K562 (cell line): ENCODE data around the gene C1orf105. TPM values are rescaled to one million over a fixed set of nuclear protein-coding genes. Genes with fewer than 3 reads are reported as not detected.

Experiments used
- ATF7 ChIP-seq: fragments of 450-650 bp; IDR thresholded peaks from 2 replicates; pipeline ENCODE4 v1.7.1; 2014; ENCODE audit warnings: mild to moderate bottlenecking, moderate library complexity
- DIDO1 ChIP-seq: fragments of 450-650 bp; IDR thresholded peaks from 2 replicates; pipeline ENCODE4 v1.6.1; 2016; ENCODE audit warnings: low read depth, missing biosample characterization, missing genetic modification characterization
- DPF2 ChIP-seq: fragments of 450-650 bp; IDR thresholded peaks from 2 replicates; pipeline ENCODE4 v1.6.1; 2016
- HCFC1 ChIP-seq: IDR thresholded peaks from 2 replicates; pipeline ENCODE4 v1.6.1; 2012; ENCODE audit warnings: low read depth, low read length, improper control_type of control experiment
- ID3 ChIP-seq, 2 experiments: fragments of 250-450 bp in 1 of 2; fragments of 450-650 bp in 1 of 2; sonication (Bioruptor Pico) in 1 of 2; IDR thresholded peaks; 2 replicates each; pipeline versions ENCODE4 v1.6.1 to v1.8.0; 2016 to 2021; ENCODE audit warnings: mild to moderate bottlenecking in 2 of 2, moderate library complexity in 2 of 2, missing compliant biosample characterization in 1 of 2, missing genetic modification characterization in 1 of 2
- MAFK ChIP-seq: IDR thresholded peaks from 2 replicates; pipeline ENCODE4 v1.6.1; 2011; ENCODE audit warnings: low read length, improper control_type of control experiment
- MTA2 ChIP-seq: fragments of 450-650 bp; IDR thresholded peaks from 2 replicates; pipeline ENCODE4 v1.6.1; 2016; ENCODE audit warnings: low read depth
- NKRF ChIP-seq: fragments of 450-650 bp; IDR thresholded peaks from 2 replicates; pipeline ENCODE4 v1.6.1; 2016; ENCODE audit warnings: borderline replicate concordance
- PRDM10 ChIP-seq: fragments of 450-650 bp; IDR thresholded peaks from 2 replicates; pipeline ENCODE4 v1.6.1; 2018; ENCODE audit not compliant: partially characterized antibody
- RCOR1 ChIP-seq, 2 experiments: IDR thresholded peaks; 2 replicates each; pipeline ENCODE4 v1.6.1; 2012; ENCODE audit warnings: low read depth in 2 of 2, low read length in 2 of 2, borderline replicate concordance in 1 of 2, improper control_type of control experiment in 1 of 2
- ZBTB11 ChIP-seq, 3 experiments: fragments of 200-800 bp in 1 of 3; fragments of 250-450 bp in 1 of 3; fragments of 450-650 bp in 1 of 3; sonication (Bioruptor Pico) in 1 of 3; sonication (Bioruptor generic) in 1 of 3; formaldehyde crosslinking in 1 of 3; IDR thresholded peaks; 2 replicates each; pipeline versions ENCODE4 v1.6.1 to v1.8.0; 2016 to 2022; ENCODE audit warnings: mild to moderate bottlenecking in 2 of 3, missing genetic modification characterization in 2 of 3, missing compliant biosample characterization in 1 of 3, moderate library complexity in 1 of 3
- ZFP91 ChIP-seq: sonication (generic); formaldehyde crosslinking; IDR thresholded peaks from 2 replicates; pipeline ENCODE4 v1.8.0; 2022; ENCODE audit warnings: mild to moderate bottlenecking, missing genetic modification reagents
- ZNF197 ChIP-seq: fragments of 200-800 bp; sonication (Bioruptor generic); IDR thresholded peaks from 2 replicates; pipeline ENCODE4 v1.6.1; 2016; ENCODE audit warnings: low read depth, missing genetic modification characterization, missing compliant biosample characterization
- polyA plus RNA-seq, 8 experiments: library from polyadenylated mRNA; depleted of rRNA in 4 of 8; stranded (reverse) in 5 of 8; unstranded in 3 of 8; fragments of >200 nt; fragmentation: Nextera tagmentation in 2 of 8; fragmentation: Illumina TruSeq in 1 of 8; extraction: Ambion mirVana in 2 of 8; extraction: Trizol in 1 of 8; gene quantifications; 2 replicates each; pipeline versions ENCODE4 v1.2.1 to v1.2.3, GENCODE V29; 2011 to 2014; ENCODE audit warnings: inconsistent platforms in 1 of 8, missing spikeins in 1 of 8
- total RNA-seq, 7 experiments: library from RNA; depleted of rRNA in 6 of 7; stranded (reverse); fragments of >200 nt in 6 of 7; fragmentation: Illumina TruSeq in 2 of 7; extraction: Trizol in 2 of 7; gene quantifications; 2 replicates each; pipeline versions ENCODE4 v1.2.1 to v1.2.3, GENCODE V29; 2011 to 2021; ENCODE audit warnings: low replicate concordance in 1 of 7

C1orf105 gene
- total and polyA plus RNA-seq, 9 of the 15 experiments (the other 6 are each of a cell fraction or from before 2014, with no cell fraction given): 0.08 TPM; not detected in 8

GRCh38 chr1:172443666-172444453, 23.4 kb downstream of the C1orf105 start, which contains the start of gene PIGC (continued):
- TF ChIP-seq MAFK (0 out of 2 replicates have a peak, but pooled peaks have one; percentile 1), ZBTB11 (CRISPR knock-in tag; IDR thresholded peaks at IDR 0.05) (peak in 2 of 3 experiments; percentile 88 to 97; a peak in 4 of 6 replicates), DIDO1 (tag) (peak; percentile 72; the same call in 1 of the 2 replicates), ZNF197 (CRISPR knock-in tag) (no peak), NKRF (peak; percentile 79; the same call in 1 of the 2 replicates), ATF7 (peak; percentile 80), PRDM10 (peak; percentile 70), ID3 (CRISPR knock-in tag; IDR thresholded peaks at IDR 0.05) (no peak), ID3 (tag; IDR thresholded peaks at IDR 0.05) (peak; percentile 61; the same call in 1 of the 2 replicates), HCFC1 (peak; percentile 76), ZFP91 (CRISPR knock-in tag) (0 out of 2 replicates have a peak, but pooled peaks have one; percentile 44), RCOR1 (IDR thresholded peaks at IDR 0.05; ENCODE audit: borderline replicate concordance in 1 of 2, low read depth in 2 of 2, low read length in 2 of 2) (peak in 1 of 2 experiments; percentile 73; a peak in 1 of 4 replicates), MTA2 (peak; percentile 33; the same call in 1 of the 2 replicates), DPF2 (0 out of 2 replicates have a peak, but pooled peaks have one; percentile 27)
